ENCODE results near the gene ARL16. TPM values are rescaled to one million over a fixed set of nuclear protein-coding genes. Genes with fewer than 3 reads are reported as not detected.

ARL16 gene
- total RNA-seq, 3 donors from 2014 or later, result 34.9 to 44.2 (median 37.5) TPM

GRCh38 chr17:81648013-81648706 is 35.4 kb downstream of the ARL16 start:
- Histone ChIP-seq H3K27me3 (peaks cover 3 to 48% of the 10 kb centered on the region in 2 donors), H3K9me3 (peaks cover 0 to 6% of the 10 kb centered on the region in 2 donors), H3K27ac (no peak overlapping the region), H3K4me1 (no peaks in the 10 kb centered on the region), H3K4me3 (no peak overlapping the region), H3K36me3 (no peaks in the 10 kb centered on the region)
- TF ChIP-seq POLR2A (IDR thresholded peaks at IDR 0.05) (no peak), CTCF (IDR thresholded peaks at IDR 0.05) (no peak), POLR2AphosphoS5 (IDR thresholded peaks at IDR 0.05) (no peak)
- intact Hi-C loops (cut with DNase I; ENCODE audit: low total_unique reads), result no loop called here
- no peak for DNase-seq (ENCODE audit: low spot score in 2 of 2)

- no peak for DNase-seq (ENCODE audit: low spot score in 2 of 2)
- H3K4me3 ChIP-seq, result no peak overlapping the region
- H3K36me3 ChIP-seq, result no peaks in the 10 kb centered on the region
- intact Hi-C loops (cut with DNase I; ENCODE audit: low total_unique reads), result no loop called here
- no peak overlapping the region for H3K27ac ChIP-seq
- H3K27me3 ChIP-seq, result peaks cover 3 to 44% of the 10 kb centered on the region in 2 donors
- TF ChIP-seq CTCF (IDR thresholded peaks at IDR 0.05), result no peak
- no peak for TF ChIP-seq POLR2A (IDR thresholded peaks at IDR 0.05)
- no peak for TF ChIP-seq POLR2AphosphoS5 (IDR thresholded peaks at IDR 0.05)
- H3K9me3 ChIP-seq, result peaks cover 0 to 6% of the 10 kb centered on the region in 2 donors
- no peaks in the 10 kb centered on the region for H3K4me1 ChIP-seq
Measured at GRCh38 chr17:81647640-81648012, 36.0 kb downstream of the ARL16 start.

GRCh38 chr17:81646869-81647600 is 36.6 kb downstream of the ARL16 start:
- TF ChIP-seq CTCF (IDR thresholded peaks at IDR 0.05) (no peak), POLR2A (IDR thresholded peaks at IDR 0.05) (no peak), POLR2AphosphoS5 (IDR thresholded peaks at IDR 0.05) (no peak)
- DNase-seq (ENCODE audit: low spot score in 2 of 2), result no peak
- peaks cover 3 to 43% of the 10 kb centered on the region in 2 donors for H3K27me3 ChIP-seq

GRCh38 chr17:81644976-81645952 is 38.3 kb downstream of the ARL16 start:
- no peak overlapping the region for H3K4me3 ChIP-seq
- peaks cover 0 to 6% of the 10 kb centered on the region in 2 donors for H3K9me3 ChIP-seq
- no peak for DNase-seq (ENCODE audit: low spot score in 2 of 2)
- H3K4me1 ChIP-seq, result no peaks in the 10 kb centered on the region
- TF ChIP-seq POLR2A (IDR thresholded peaks at IDR 0.05) (no peak), POLR2AphosphoS5 (IDR thresholded peaks at IDR 0.05) (no peak), CTCF (IDR thresholded peaks at IDR 0.05) (no peak)
- peaks cover 3 to 25% of the 10 kb centered on the region in 2 donors for H3K27me3 ChIP-seq
- H3K36me3 ChIP-seq, result no peaks in the 10 kb centered on the region
- intact Hi-C loops (cut with DNase I; ENCODE audit: low total_unique reads), result no loop called here
- H3K27ac ChIP-seq, result no peak overlapping the region

More at GRCh38 chr17:81646869-81647600, 36.6 kb downstream of the ARL16 start:
- no peaks in the 10 kb centered on the region for H3K36me3 ChIP-seq
- H3K27ac ChIP-seq, result no peak overlapping the region
- H3K4me3 ChIP-seq, result no peak overlapping the region
- H3K4me1 ChIP-seq, result no peaks in the 10 kb centered on the region
- H3K9me3 ChIP-seq, result peaks cover 0 to 6% of the 10 kb centered on the region in 2 donors
- intact Hi-C loops (cut with DNase I; ENCODE audit: low total_unique reads), result no loop called here
